HCT116 (cell line): ENCODE results near the gene PGRMC2. TPM values are rescaled to one million over a fixed set of nuclear protein-coding genes. Genes with fewer than 3 reads are reported as not detected.

ENCODE experiments used
- ATAC-seq: fragments of 200-7000 bp; cut with Tn5 transposase; 2 replicates; pipeline ENCODE4 v1.9.1; 2020; ENCODE audit warnings: mild to moderate bottlenecking, moderate library complexity
- BruUV-seq: library from RNA; stranded (reverse); fragments of 400-500 nt; replicated peaks from 2 replicates; lab custom pipeline; 2021; lab: Mats Ljungman, UMichigan
- CTCF ChIA-PET: fragments of 300-600 bp; sonication (Branson Sonifier 250); formaldehyde crosslinking; loops from one replicate; lab custom pipeline; 2021; ENCODE audit warnings: antibody characterized with exemption; lab: Charles Lee
- POLR2A ChIA-PET: fragments of 300-600, 350-600 bp; sonication (Branson Sonifier 250); formaldehyde crosslinking; loops from one replicate; lab custom pipeline; 2021; ENCODE audit warnings: antibody characterized with exemption; lab: Charles Lee
- RAD21 ChIA-PET, 2 experiments: fragments of 300-600 bp; sonication (Branson Sonifier 250); formaldehyde crosslinking; loops; one replicate each; lab custom pipeline; 2023; ENCODE audit warnings: low total read pairs in 2 of 2; ENCODE audit not compliant: uncharacterized antibody in 2 of 2, unreplicated experiment in 2 of 2, low non-redundant PET in 1 of 2; lab: Charles Lee
- DNase-seq: peaks from one replicate; pipeline ENCODE4 v3.0.0-alpha.2; 2010; ENCODE audit warnings: low read depth, low spot score
- H2AFZ ChIP-seq: fragments of 200-600 bp; shearing (Covaris generic), sonication (generic); 2 replicates; pipeline ENCODE4 v1.6.1; 2017; ENCODE audit warnings: low read depth, mixed run types, mixed read lengths, antibody characterized with exemption, low read length; ENCODE audit not compliant: poor library complexity, severe bottlenecking
- H3K27ac ChIP-seq: 2 replicates; pipeline ENCODE4 v1.5.1; 2012; ENCODE audit warnings: low read depth, low read length
- H3K27me3 ChIP-seq: fragments of 200-600 bp; sonication (generic); 2 replicates; pipeline ENCODE4 v1.6.1; 2016; ENCODE audit warnings: mixed run types, low read length, mixed read lengths; ENCODE audit not compliant: insufficient read depth
- H3K36me3 ChIP-seq, 2 experiments: fragments of 200-500 bp in 1 of 2; fragments of 200-600 bp in 1 of 2; sonication (Bioruptor generic) in 1 of 2; sonication (generic) in 1 of 2; 2 replicates each; pipeline versions ENCODE4 v1.5.1 to v1.6.1; 2014 to 2016; ENCODE audit warnings: low read length in 2 of 2, inconsistent platforms in 1 of 2, mixed read lengths in 1 of 2, mixed run types in 1 of 2; ENCODE audit not compliant: insufficient read depth in 2 of 2, control insufficient read depth in 1 of 2
- H3K4me1 ChIP-seq, 2 experiments: fragments of 200-600 bp in 1 of 2; sonication (generic) in 1 of 2; 2 replicates each; pipeline versions ENCODE4 v1.5.1 to v1.6.1; 2012 to 2017; ENCODE audit warnings: low read length in 2 of 2, inconsistent platforms in 1 of 2, mild to moderate bottlenecking in 1 of 2, mixed read lengths in 1 of 2, mixed run types in 1 of 2, moderate library complexity in 1 of 2; ENCODE audit not compliant: insufficient read depth in 2 of 2, control insufficient read depth in 1 of 2
- H3K4me2 ChIP-seq: fragments of 200-600 bp; sonication (generic); 2 replicates; pipeline ENCODE4 v1.6.1; 2017; ENCODE audit warnings: mixed run types, low read length, mixed read lengths
- H3K4me3 ChIP-seq, 2 experiments: fragments of 200-600 bp in 1 of 2; sonication (generic) in 1 of 2; replicated peaks in 1 of 2; 2 replicates each; pipeline ENCODE4 v1.5.1; 2011 to 2016; ENCODE audit warnings: low read length in 2 of 2, control low read depth in 1 of 2, low read depth in 1 of 2, mild to moderate bottlenecking in 1 of 2, mixed read lengths in 1 of 2, mixed run types in 1 of 2
- H3K79me2 ChIP-seq: fragments of 200-600 bp; sonication (generic); 2 replicates; pipeline ENCODE4 v1.6.1; 2017; ENCODE audit warnings: mild to moderate bottlenecking, mixed run types, low read length, moderate library complexity, mixed read lengths; ENCODE audit not compliant: insufficient read depth
- H3K9ac ChIP-seq: fragments of 200-600 bp; sonication (generic); 2 replicates; pipeline ENCODE4 v1.6.1; 2016; ENCODE audit warnings: low read length, mixed read lengths
- H3K9me2 ChIP-seq: fragments of 200-600 bp; sonication (generic), shearing (Covaris generic); 2 replicates; pipeline ENCODE4 v1.6.1; 2017; ENCODE audit warnings: mixed run types, mild to moderate bottlenecking, moderate library complexity; ENCODE audit not compliant: insufficient read depth
- H3K9me3 ChIP-seq, 2 experiments: fragments of 200-500 bp in 1 of 2; fragments of 200-600 bp in 1 of 2; sonication (Bioruptor generic) in 1 of 2; sonication (generic) in 1 of 2; 2 replicates each; pipeline ENCODE4 v1.6.1; 2014 to 2017; ENCODE audit warnings: low read length in 2 of 2, mixed read lengths in 2 of 2, inconsistent platforms in 1 of 2, low read depth in 1 of 2, mild to moderate bottlenecking in 1 of 2, mixed run types in 1 of 2, moderate library complexity in 1 of 2; ENCODE audit not compliant: control insufficient read depth in 1 of 2, insufficient read depth in 1 of 2
- H4K20me1 ChIP-seq: fragments of 200-600 bp; sonication (generic), shearing (Covaris generic); 2 replicates; pipeline ENCODE4 v1.6.1; 2017; ENCODE audit warnings: mixed run types, mild to moderate bottlenecking, moderate library complexity; ENCODE audit not compliant: insufficient read depth
- CBX3 ChIP-seq: IDR thresholded peaks from 2 replicates; pipeline ENCODE4 v1.6.1; 2012; ENCODE audit warnings: low read depth
- EGR1 ChIP-seq: IDR thresholded peaks from 2 replicates; pipeline ENCODE4 v1.6.1; 2012; ENCODE audit warnings: low read depth
- FOSL1 ChIP-seq: IDR thresholded peaks from 2 replicates; pipeline ENCODE4 v1.6.1; 2012; ENCODE audit warnings: low read depth
- POLR2AphosphoS5 ChIP-seq: IDR thresholded peaks from 2 replicates; pipeline ENCODE4 v1.6.1; 2011; ENCODE audit warnings: mild to moderate bottlenecking, low read depth, low read length, moderate library complexity
- RAD21 ChIP-seq: IDR thresholded peaks from 2 replicates; pipeline ENCODE4 v1.6.1; 2012; ENCODE audit warnings: low read depth, mild to moderate bottlenecking
- SRF ChIP-seq: IDR thresholded peaks from 2 replicates; pipeline ENCODE4 v1.6.1; 2012; ENCODE audit warnings: low read depth
- TCF7L2 ChIP-seq: IDR thresholded peaks from 2 replicates; pipeline ENCODE4 v1.7.0; 2011; ENCODE audit warnings: borderline replicate concordance, inconsistent platforms; ENCODE audit not compliant: insufficient read depth, insufficient read length; ENCODE audit errors: extremely low read depth
- ZNF274 ChIP-seq: fragments of 200-500 bp; sonication (Bioruptor generic); IDR thresholded peaks from 2 replicates; pipeline ENCODE4 v1.6.1; 2014; ENCODE audit warnings: mild to moderate bottlenecking, low read depth, low read length, inconsistent platforms
- intact Hi-C: fragments of 100-400 bp; cut with micrococcal nuclease; formaldehyde crosslinking; loops from 2 replicates; pipeline ENCODE4 v1.10.0; 2022
- total RNA-seq: library from RNA; stranded (reverse); gene quantifications from one replicate; pipeline ENCODE4 v1.2.1, GENCODE V29; 2021; ENCODE audit not compliant: unreplicated experiment
- TF ChIP-seq, protein P1 (sequence below): IDR thresholded peaks from 2 replicates; pipeline ENCODE4 v1.6.1; 2012
- TF ChIP-seq, protein P2 (sequence below): IDR thresholded peaks from 2 replicates; pipeline ENCODE4 v1.6.1; 2012; ENCODE audit warnings: low read depth

Gene PGRMC2
- total RNA-seq, 1 experiment from 2014 or later: 52.3 TPM

DNA sequence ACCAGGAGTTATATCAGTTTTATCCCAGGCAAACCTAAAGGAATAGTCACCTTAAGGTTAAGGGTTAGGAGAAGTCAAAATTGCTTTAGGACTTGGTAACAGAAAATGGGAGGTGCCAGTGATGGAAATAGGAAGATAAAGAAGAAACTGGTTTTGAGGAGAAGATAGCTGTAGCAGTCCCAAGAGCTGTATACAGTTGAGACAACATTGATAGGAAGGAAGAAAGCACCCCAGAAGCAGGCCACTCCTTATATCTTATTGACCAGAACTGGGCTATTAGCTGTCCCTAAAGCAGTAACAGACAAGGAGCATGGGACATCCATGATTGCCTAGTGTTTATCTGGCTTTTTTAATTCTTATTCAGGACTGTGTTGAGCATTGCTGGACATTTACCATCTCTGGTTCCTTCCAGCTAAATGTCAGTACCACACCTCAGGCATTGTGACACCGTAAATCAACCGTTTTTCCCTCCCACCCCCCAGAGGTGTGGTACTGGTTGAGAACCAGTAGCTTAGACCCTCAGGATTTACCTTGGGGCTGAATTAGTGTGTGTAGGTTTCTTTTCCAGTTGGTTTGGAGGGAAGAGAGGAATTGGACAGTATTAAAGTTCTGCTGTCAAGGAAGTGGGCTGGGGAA, 2.0 kb upstream of the PGRMC2 start:
- H3K9me3 ChIP-seq: no peaks in the 10 kb centered on the region
- no TSS peak for BruUV-seq
- H3K4me1 ChIP-seq: peaks cover 10 to 19% of the 10 kb centered on the region in 2 experiments; a peak in 3 of 4 replicates
- H3K36me3 ChIP-seq: no peaks in the 10 kb centered on the region
- H3K9me2 ChIP-seq: no peaks in the 10 kb centered on the region
- ChIA-PET POLR2A (no interaction called here), CTCF (no interaction called here), RAD21 (no interaction called here)
- ATAC-seq (no peak), DNase-seq (no peak)
- no peaks in the 10 kb centered on the region for H4K20me1 ChIP-seq
- peaks cover 27% of the 10 kb centered on the region for H3K79me2 ChIP-seq
- H2AFZ ChIP-seq: no peak overlapping the region
- no peak overlapping the region for H3K9ac ChIP-seq
- H3K4me2 ChIP-seq: no peak overlapping the region
- intact Hi-C loops: loop anchor here (5.0 to 10.0 kb wide), 3 partner anchors 225 to 523 kb away; partner anchors contain the start of gene LARP1B
- no peak overlapping the region for H3K4me3 ChIP-seq
- H3K27me3 ChIP-seq: no peaks in the 10 kb centered on the region
- no peak for TF ChIP-seq CBX3
- TF ChIP-seq RAD21: no peak
- no peak for TF ChIP-seq ZNF274
- no peak for TF ChIP-seq POLR2AphosphoS5
- no peak for TF ChIP-seq EGR1
- TF ChIP-seq, protein P1, sequence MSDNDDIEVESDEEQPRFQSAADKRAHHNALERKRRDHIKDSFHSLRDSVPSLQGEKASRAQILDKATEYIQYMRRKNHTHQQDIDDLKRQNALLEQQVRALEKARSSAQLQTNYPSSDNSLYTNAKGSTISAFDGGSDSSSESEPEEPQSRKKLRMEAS: no peak
- no peak for TF ChIP-seq TCF7L2
- TF ChIP-seq SRF: no peak
- TF ChIP-seq, protein P2, sequence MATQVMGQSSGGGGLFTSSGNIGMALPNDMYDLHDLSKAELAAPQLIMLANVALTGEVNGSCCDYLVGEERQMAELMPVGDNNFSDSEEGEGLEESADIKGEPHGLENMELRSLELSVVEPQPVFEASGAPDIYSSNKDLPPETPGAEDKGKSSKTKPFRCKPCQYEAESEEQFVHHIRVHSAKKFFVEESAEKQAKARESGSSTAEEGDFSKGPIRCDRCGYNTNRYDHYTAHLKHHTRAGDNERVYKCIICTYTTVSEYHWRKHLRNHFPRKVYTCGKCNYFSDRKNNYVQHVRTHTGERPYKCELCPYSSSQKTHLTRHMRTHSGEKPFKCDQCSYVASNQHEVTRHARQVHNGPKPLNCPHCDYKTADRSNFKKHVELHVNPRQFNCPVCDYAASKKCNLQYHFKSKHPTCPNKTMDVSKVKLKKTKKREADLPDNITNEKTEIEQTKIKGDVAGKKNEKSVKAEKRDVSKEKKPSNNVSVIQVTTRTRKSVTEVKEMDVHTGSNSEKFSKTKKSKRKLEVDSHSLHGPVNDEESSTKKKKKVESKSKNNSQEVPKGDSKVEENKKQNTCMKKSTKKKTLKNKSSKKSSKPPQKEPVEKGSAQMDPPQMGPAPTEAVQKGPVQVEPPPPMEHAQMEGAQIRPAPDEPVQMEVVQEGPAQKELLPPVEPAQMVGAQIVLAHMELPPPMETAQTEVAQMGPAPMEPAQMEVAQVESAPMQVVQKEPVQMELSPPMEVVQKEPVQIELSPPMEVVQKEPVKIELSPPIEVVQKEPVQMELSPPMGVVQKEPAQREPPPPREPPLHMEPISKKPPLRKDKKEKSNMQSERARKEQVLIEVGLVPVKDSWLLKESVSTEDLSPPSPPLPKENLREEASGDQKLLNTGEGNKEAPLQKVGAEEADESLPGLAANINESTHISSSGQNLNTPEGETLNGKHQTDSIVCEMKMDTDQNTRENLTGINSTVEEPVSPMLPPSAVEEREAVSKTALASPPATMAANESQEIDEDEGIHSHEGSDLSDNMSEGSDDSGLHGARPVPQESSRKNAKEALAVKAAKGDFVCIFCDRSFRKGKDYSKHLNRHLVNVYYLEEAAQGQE: no peak
- TF ChIP-seq FOSL1: no peak
- no peak overlapping the region for H3K27ac ChIP-seq
